Suprapubic skin (tissue), 4 donors: ENCODE results near the gene DDX1. TPM values are rescaled to one million over a fixed set of nuclear protein-coding genes. Genes with fewer than 3 reads are reported as not detected.
"Not testable (repeated sequence)": the region's sequence is repeated elsewhere in the genome, so short reads cannot be mapped to it uniquely, and the experiment has no call there.

ENCODE experiments used
- DNase-seq, 2 donors: peaks; one replicate each; pipeline ENCODE4 v3.0.0-alpha.2; 2019; ENCODE audit warnings: low spot score in 2 of 2
- H3K27ac ChIP-seq: fragments of 200-600 bp; sonication (generic); one replicate; pipeline ENCODE4 v1.5.1; 2019
- H3K27me3 ChIP-seq: fragments of 200-600 bp; sonication (generic); one replicate; pipeline ENCODE4 v1.5.1; 2019
- H3K36me3 ChIP-seq: fragments of 200-600 bp; sonication (generic); one replicate; pipeline ENCODE4 v1.5.1; 2019
- H3K4me1 ChIP-seq: fragments of 200-600 bp; sonication (generic); one replicate; pipeline ENCODE4 v1.5.1; 2019
- H3K4me3 ChIP-seq: fragments of 200-600 bp; sonication (generic); one replicate; pipeline ENCODE4 v1.5.1; 2019; ENCODE audit warnings: mild to moderate bottlenecking
- H3K9me3 ChIP-seq: fragments of 200-600 bp; sonication (generic); one replicate; pipeline ENCODE4 v1.5.1; 2019
- EP300 ChIP-seq: sonication (generic); formaldehyde crosslinking; IDR thresholded peaks from one replicate; pipeline ENCODE4 v1.6.1; 2017; ENCODE audit warnings: antibody characterized with exemption
- POLR2A ChIP-seq, 2 donors: fragments of 450-650 bp; IDR thresholded peaks; one replicate each; pipeline ENCODE4 v1.6.1; 2017; ENCODE audit warnings: antibody characterized with exemption in 2 of 2, mild to moderate bottlenecking in 2 of 2, moderate library complexity in 2 of 2
- POLR2AphosphoS5 ChIP-seq, 3 donors: sonication (generic); formaldehyde crosslinking; IDR thresholded peaks; one replicate each; pipeline ENCODE4 v1.6.1; 2017; ENCODE audit warnings: antibody characterized with exemption in 3 of 3
- WGBS: methylation state at CpG from one replicate; pipeline ENCODE4 v1.1.5; 2018; 5-methylcytosine and 5-hydroxymethylcytosine counted together
- total RNA-seq, 4 donors: library from RNA; depleted of rRNA; stranded (reverse); fragments of >200 nt; gene quantifications; one replicate each; pipeline ENCODE4 v1.1.0, GENCODE V29; 2016
- TF ChIP-seq, protein P1 (sequence below), 2 donors: fragments of 200-600 bp in 1 of 2; fragments of 450-650 bp in 1 of 2; sonication (generic) in 1 of 2; IDR thresholded peaks; one replicate each; pipeline ENCODE4 v1.5.1; 2016 to 2019; ENCODE audit warnings: antibody characterized with exemption in 2 of 2, mild to moderate bottlenecking in 1 of 2, moderate library complexity in 1 of 2

The DDX1 gene
- total RNA-seq, 4 donors from 2014 or later: 40.9 to 62.1 (median 51.8) TPM

DNA sequence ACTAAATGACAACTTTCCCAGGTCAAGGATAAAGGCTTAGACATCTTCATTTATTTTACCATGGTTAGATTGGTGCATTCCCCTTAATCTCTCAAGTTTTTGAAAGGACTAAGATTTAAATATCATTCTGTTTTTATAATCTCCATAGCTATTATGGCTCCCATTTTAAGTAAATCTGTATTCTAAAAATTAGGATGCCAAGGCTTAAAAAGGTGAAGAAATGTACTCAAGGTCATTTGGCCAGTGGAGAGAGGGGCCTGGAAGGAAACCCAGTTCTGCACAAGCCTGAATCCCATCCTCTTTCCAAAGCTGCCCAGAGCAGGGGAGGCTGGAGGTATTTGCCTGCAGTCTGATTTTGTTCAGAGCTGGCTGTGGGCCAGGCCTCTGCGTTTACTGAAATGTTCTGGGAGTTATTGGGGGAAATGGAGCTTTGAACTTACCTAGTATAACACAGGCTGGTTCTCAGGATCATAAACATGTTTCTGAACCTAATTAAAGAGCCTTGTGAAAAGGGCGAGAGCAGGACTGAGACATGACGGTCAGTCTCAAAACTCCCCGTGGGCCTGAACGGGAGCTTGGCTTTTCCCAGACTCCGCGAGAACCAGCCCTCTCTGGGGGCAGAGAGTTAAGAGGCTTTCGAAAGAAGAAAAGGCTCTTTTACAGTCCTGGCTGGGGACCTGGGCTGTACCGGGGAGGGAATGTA lies 85.6 kb downstream of the DDX1 start:
- Histone ChIP-seq H3K27ac (no peak overlapping the region), H3K9me3 (no peaks in the 10 kb centered on the region), H3K27me3 (no peaks in the 10 kb centered on the region), H3K36me3 (no peaks in the 10 kb centered on the region), H3K4me1 (no peaks in the 10 kb centered on the region), H3K4me3 (no peak overlapping the region)
- 55% methylated on average over 9 of the region's 9 CpGs for WGBS
- DNase-seq: no peak
- TF ChIP-seq POLR2A (IDR thresholded peaks at IDR 0.05) (no peak), EP300 (no peak), POLR2AphosphoS5 (IDR thresholded peaks at IDR 0.05) (no peak)
- TF ChIP-seq, protein P1, sequence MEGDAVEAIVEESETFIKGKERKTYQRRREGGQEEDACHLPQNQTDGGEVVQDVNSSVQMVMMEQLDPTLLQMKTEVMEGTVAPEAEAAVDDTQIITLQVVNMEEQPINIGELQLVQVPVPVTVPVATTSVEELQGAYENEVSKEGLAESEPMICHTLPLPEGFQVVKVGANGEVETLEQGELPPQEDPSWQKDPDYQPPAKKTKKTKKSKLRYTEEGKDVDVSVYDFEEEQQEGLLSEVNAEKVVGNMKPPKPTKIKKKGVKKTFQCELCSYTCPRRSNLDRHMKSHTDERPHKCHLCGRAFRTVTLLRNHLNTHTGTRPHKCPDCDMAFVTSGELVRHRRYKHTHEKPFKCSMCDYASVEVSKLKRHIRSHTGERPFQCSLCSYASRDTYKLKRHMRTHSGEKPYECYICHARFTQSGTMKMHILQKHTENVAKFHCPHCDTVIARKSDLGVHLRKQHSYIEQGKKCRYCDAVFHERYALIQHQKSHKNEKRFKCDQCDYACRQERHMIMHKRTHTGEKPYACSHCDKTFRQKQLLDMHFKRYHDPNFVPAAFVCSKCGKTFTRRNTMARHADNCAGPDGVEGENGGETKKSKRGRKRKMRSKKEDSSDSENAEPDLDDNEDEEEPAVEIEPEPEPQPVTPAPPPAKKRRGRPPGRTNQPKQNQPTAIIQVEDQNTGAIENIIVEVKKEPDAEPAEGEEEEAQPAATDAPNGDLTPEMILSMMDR (IDR thresholded peaks at IDR 0.05): no peak

DNA sequence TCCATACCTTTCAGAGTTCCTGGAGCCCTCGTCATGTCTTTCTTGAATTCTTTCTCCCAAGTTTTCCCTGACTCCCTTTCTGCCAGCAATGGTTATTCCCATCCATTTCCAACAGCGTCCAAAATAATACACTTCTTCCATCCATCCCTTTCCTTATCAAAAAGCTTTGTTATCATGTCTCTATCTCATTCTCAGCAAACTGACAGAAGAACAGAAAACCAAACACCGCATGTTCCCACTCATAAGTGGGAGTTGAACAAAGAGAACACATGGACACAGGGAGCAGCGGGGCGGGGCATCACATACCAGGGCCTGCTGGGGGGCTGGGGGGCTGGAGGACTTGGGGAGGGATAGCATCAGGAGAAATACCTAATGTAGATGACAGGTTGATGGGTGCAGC lies 86.7 kb downstream of the DDX1 start:
- H3K4me3 ChIP-seq: no peak overlapping the region
- no peak overlapping the region for H3K27ac ChIP-seq
- no peaks in the 10 kb centered on the region for H3K36me3 ChIP-seq
- TF ChIP-seq, protein P1 (IDR thresholded peaks at IDR 0.05): no peak
- TF ChIP-seq EP300 (no peak), POLR2AphosphoS5 (IDR thresholded peaks at IDR 0.05) (no peak), POLR2A (IDR thresholded peaks at IDR 0.05) (no peak)
- no peaks in the 10 kb centered on the region for H3K4me1 ChIP-seq
- no peaks in the 10 kb centered on the region for H3K9me3 ChIP-seq
- H3K27me3 ChIP-seq: no peaks in the 10 kb centered on the region
- no peak for DNase-seq
- WGBS: 94% methylated on average over 5 of the region's 5 CpGs

DNA sequence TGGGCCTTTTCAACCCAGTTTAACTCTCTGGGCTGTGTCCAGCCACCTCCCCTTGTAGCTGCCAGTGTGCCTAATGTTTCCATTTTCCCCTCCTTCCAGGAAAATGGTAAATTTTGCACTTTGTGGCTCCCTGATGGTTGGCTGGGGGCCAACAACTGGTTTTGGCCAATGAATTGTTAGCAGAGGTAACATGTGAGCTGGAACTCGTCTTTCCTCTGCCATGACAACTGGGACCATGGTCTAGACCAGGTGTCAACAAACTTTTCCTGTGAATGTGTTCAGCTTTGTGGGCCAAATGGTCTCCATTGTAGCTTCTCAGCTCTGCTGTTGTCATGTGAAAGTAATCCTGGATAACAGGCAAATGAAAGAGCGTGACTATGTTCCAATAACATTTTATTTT lies 87.2 kb downstream of the DDX1 start:
- 100% methylated on average over 2 of the region's 2 CpGs for WGBS

DNA sequence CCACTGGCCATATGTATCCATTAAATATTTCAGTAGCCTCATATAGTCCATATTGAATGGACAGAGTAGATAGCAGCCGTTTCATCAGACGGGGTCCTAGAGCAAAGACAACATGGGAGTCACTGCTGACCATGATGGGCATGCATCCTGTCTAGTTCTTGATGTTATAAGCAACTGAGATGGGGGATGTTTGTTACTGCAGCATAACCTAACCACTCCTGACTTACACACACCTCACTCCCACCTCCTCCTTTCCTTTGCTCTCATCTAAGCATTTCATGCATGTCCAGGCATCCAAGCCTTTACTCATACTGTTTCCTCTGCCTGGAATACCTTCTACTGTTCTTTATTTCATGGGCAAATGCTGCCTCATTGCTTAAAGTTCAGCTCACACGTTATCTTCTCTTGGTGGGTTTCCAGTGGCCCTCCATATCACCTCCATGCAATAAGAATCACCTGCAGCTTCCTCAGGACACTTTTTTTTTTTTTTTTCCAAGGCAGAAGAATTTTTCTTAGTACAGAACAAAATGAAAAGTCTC lies 87.8 kb downstream of the DDX1 start:
- H3K4me3 ChIP-seq: no peak overlapping the region
- no peaks in the 10 kb centered on the region for H3K9me3 ChIP-seq
- H3K36me3 ChIP-seq: no peaks in the 10 kb centered on the region
- 91% methylated on average over 3 of the region's 3 CpGs for WGBS
- no peaks in the 10 kb centered on the region for H3K4me1 ChIP-seq
- no peaks in the 10 kb centered on the region for H3K27me3 ChIP-seq
- no peak overlapping the region for H3K27ac ChIP-seq
- DNase-seq: no peak
- TF ChIP-seq POLR2AphosphoS5 (IDR thresholded peaks at IDR 0.05) (no peak), POLR2A (IDR thresholded peaks at IDR 0.05) (no peak), EP300 (no peak)
- TF ChIP-seq, protein P1 (IDR thresholded peaks at IDR 0.05): no peak

More for the DNA sequence above, 87.2 kb downstream of the DDX1 start:
- Histone ChIP-seq H3K4me1 (no peaks in the 10 kb centered on the region), H3K36me3 (no peaks in the 10 kb centered on the region), H3K27ac (no peak overlapping the region), H3K27me3 (no peaks in the 10 kb centered on the region), H3K9me3 (no peaks in the 10 kb centered on the region), H3K4me3 (no peak overlapping the region)
- no peak for DNase-seq
- TF ChIP-seq POLR2A (IDR thresholded peaks at IDR 0.05): no peak
- TF ChIP-seq POLR2AphosphoS5 (IDR thresholded peaks at IDR 0.05): no peak
- TF ChIP-seq, protein P1 (IDR thresholded peaks at IDR 0.05): no peak
- no peak for TF ChIP-seq EP300

DNA sequence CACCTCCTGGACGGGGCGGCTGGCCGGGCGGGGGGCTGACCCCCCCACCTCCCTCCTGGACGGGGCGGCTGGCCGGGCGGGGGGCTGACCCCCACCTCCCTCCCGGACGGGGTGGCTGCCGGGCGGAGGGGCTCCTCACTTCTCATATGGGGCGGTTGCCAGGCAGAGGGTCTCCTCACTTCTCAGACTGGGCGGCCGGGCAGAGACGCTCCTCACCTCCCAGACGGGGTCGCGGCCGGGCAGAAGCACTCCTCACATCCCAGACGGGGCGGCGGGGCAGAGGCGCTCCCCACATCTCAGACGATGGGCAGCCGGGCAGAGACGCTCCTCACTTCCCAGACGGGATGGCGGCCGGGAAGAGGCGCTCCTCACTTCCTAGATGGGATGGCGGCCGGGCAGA lies 88.5 kb downstream of the DDX1 start:
- not testable (repeated sequence) for DNase-seq, H3K27ac ChIP-seq, H3K4me1 ChIP-seq, H3K27me3 ChIP-seq, H3K36me3 ChIP-seq, H3K9me3 ChIP-seq, H3K4me3 ChIP-seq
- WGBS: no CpG with 5 or more reads among the region's 33 CpGs

Other genes starting within 250 kb of the DDX1 start
- 10 to 100 TPM; 44.4 to 48.4 (median 45.6) TPM for gene NBAS, start 30.5 kb upstream of the DDX1 start, total RNA-seq